Stimulated activated CD8-positive, alpha-beta memory T cell treated with anti-CD3 and anti-CD28 coated beads, Interleukin-12 subunit alpha, Interleukin-12 subunit beta, amount 100 ng/mL, for 24 hours (primary cell): ENCODE data around the gene MKRN3.

ENCODE experiments used
- DNase-seq: peaks from one replicate; pipeline ENCODE4 v3.0.0-alpha.2; 2020; ENCODE audit errors: extremely low read depth

The MKRN3 gene

DNA sequence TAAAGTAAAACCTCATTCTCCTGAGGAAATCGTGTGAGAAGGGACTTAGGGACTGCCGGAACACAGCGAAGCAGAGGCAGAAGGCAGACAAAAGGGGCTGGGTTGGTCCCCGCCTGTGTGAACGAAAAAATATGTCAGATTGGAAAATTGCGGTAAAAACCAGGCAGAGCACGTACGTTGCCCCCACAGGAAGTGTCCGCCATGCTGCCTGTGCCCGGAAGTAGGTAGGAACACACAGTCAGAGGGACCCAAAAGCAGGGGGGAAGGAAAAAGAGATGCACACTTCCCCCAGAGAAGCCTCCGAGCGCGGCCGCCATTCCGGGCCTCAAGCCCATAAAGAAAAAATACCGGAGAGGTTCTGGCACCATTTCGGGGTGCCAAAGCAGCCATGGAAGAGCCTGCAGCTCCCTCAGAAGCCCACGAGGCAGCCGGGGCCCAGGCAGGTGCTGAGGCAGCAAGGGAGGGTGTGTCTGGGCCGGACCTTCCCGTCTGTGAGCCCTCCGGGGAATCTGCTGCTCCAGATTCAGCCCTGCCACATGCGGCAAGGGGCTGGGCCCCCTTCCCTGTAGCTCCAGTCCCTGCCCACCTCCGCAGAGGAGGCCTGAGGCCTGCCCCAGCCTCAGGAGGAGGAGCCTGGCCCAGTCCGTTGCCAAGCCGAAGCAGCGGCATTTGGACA is at the start of gene MKRN3:
TSS of gene MKRN3 (plus strand) at position 280 of the 676 bp plus-strand sequence. CDS start at position 389, 109 bp downstream.
- no peak for DNase-seq

- DNase-seq, result no peak
Observed at GRCh38 chr15:23516866-23517265, 48.6 kb upstream of the MKRN3 start.

GRCh38 chr15:23518104-23518503 is 47.4 kb upstream of the MKRN3 start:
- DNase-seq, result no peak

- DNase-seq, result no peak
Observed at GRCh38 chr15:23524816-23525215, 40.7 kb upstream of the MKRN3 start.

DNA sequence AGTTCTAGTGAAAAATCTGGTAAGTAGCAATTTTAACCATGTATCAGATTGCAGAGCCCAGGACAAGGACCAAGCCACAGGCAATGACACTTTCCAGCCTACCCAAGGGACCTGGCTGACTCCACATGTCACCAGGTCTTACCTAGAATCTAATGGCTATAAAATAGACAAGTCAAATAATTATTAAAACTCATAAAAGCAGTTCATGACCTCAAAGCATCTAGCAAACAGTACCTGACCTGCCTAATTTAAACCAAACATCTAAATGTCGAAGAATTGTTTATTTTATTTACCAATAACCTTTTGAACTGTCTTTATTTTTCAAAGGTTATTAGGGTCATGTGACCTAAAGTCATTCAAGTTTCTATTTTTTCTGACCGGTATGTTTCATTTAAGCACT is 35.6 kb upstream of the MKRN3 start:
- no peak for DNase-seq

- no peak for DNase-seq
Observed at GRCh38 chr15:23532024-23532423, 33.5 kb upstream of the MKRN3 start.

DNA sequence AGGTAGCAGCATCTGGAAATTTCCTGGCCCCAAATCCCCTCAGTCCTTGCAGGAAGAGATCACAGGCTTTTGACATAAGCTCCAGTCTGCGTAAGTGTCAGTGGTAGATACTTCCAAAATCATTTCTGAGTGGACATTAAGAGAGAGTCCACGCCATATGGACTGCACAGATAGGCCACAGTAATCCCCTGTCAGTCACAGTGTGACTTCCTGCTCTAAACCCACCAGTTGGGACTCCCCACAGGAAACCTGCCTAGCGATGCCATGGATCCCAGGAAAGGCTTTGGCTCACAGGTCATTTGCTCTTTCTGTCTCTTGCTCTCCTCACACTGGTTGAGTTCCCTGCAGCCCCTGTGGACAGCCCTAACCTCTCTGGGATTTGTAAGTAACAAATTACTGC is 28.8 kb upstream of the MKRN3 start:
- DNase-seq, result no peak

- DNase-seq, result no peak
Observed at GRCh38 chr15:23538648-23539047, 26.8 kb upstream of the MKRN3 start.

- DNase-seq, result no peak
Observed at GRCh38 chr15:23539892-23540291, 25.6 kb upstream of the MKRN3 start.

GRCh38 chr15:23546158-23546557 is 19.3 kb upstream of the MKRN3 start:
- DNase-seq, result no peak

- DNase-seq, result no peak
Observed at GRCh38 chr15:23548071-23548470, 17.4 kb upstream of the MKRN3 start.

GRCh38 chr15:23561914-23562313 is 3.6 kb upstream of the MKRN3 start:
- DNase-seq, result no peak

- DNase-seq, result no peak
Observed at GRCh38 chr15:23564821-23565394, 566 bp upstream of the MKRN3 start.

GRCh38 chr15:23566071-23566554 is 639 bp downstream of the MKRN3 start:
- DNase-seq, result no peak

GRCh38 chr15:23566651-23567050 is 1.2 kb downstream of the MKRN3 start:
- no peak for DNase-seq

DNA sequence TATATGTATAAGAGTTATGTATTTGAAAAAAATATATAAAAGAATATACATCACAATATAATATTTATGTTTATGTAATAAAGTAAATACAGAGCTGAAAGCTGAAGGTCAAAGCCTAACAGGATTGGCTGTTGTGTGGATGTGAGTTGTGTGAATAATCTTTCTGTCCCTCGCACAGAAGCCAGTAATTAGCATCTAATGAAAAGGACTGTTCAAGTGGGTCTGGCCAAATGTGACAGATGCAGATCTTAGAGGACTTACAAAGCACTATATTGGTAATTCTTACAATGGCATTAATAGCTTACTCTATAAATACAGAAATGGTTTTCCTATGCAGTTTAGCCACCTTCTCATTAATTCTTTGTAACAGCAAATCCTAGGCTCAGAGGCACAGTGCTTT is 2.4 kb downstream of the MKRN3 start:
- DNase-seq, result no peak

DNA sequence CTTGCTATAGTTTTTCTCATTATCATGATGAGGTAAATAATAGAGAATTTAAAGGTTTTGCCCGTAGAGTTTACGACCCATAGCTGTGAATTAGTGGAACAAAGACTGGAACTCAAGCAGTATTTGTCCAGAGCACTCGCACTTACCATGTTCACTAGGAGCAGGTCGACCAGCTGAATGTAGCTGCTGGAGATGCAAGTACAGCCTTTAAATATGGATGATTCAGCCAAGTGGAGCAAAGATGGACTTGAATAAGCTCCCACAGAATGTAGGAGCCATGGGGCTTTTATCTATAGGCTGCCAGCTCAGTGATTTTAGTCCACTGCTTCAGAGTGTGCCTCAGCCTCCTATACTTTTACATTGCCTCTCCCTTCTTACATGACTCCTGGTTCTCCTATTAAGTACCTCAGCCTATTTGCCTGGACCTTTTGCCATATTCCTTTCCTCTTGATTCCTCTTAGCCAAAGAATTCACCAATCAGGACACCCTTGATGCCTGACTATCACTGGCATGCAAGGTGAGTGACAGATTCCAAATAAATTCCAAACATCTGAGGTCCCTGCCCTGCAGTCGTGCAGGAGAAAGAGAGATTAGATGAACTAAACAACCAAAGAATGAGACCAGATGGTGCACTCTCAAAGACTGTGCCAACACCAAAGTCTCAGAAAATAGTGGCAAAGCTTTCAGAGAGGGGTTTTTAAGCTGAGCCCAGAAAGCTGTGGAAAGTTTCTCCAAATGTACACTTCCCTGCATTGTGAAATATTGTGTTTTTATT is 3.9 kb downstream of the MKRN3 start:
- DNase-seq, result no peak

DNA sequence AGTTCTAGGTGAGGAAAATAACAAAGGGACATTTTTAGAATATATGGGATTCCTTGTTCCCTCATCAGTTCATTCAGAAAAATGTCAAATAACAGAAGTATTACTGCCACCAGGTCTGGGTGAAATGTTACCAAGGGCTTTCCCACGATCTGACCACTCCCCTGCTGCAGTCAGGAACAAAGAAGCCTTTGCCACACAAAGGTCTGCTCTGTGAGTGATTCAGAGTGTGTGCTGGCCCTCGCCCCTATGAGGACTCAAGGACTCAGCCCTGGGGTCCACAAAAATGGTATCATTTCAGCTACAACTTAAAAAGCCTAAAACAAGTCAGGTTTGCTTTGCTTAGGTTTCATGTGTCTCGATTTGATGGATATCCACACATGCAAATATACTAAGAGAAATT is 5.0 kb downstream of the MKRN3 start:
- DNase-seq, result no peak

DNA sequence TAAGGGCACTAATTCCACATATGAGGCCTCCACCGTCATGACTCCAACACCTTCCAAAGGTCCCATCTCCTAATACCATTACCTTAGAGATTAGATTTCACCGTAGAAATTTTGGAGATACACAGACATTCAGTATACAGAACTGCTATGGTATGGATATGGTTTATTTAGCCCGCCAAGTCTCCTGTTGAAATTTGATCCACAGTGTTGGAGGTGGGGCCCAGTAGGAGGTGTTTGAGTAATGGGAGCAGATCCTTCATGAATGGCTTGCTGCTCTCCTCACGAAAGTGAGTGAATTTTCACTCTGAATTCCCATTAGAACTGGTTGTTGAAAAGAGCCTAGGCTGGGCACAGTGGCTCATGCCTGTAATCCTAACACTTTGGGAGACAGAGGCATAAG is 7.4 kb downstream of the MKRN3 start:
- DNase-seq, result no peak

GRCh38 chr15:23574742-23575141 is 9.3 kb downstream of the MKRN3 start:
- no peak for DNase-seq

GRCh38 chr15:23576061-23576460 is 10.6 kb downstream of the MKRN3 start:
- DNase-seq, result no peak

GRCh38 chr15:23578521-23579150 is 13.2 kb downstream of the MKRN3 start:
- DNase-seq, result no peak
